ENCODE measurements around the gene GPR158.

Gene GPR158

DNA sequence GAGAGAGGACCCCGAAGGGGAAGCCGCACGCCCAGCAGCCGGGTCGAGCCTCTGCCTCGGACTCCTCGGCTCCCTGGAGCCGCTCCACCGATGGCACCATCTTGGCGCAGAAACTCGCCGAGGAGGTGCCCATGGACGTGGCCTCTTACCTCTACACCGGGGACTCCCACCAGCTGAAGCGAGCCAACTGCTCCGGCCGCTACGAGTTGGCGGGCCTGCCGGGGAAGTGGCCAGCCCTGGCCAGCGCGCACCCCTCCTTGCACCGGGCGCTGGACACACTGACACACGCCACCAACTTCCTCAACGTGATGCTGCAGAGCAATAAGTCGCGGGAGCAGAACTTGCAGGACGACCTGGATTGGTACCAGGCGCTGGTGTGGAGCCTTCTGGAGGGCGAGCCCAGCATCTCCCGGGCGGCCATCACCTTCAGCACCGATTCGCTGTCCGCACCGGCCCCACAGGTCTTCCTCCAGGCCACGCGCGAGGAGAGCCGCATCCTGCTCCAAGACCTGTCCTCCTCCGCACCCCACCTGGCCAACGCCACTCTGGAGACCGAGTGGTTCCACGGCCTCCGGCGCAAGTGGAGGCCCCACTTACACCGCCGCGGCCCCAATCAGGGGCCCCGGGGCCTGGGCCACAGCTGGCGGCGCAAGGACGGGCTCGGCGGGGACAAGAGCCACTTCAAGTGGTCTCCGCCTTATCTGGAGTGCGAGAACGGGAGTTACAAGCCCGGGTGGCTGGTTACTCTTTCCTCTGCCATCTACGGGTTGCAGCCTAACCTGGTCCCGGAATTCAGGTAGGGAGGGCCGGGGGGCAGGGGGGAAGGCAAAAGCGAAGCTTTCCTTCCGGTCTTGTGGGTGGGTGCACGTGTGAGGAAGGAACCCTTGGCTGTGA lies 973 bp downstream of the GPR158 start:
- H3K9me3 Mint-ChIP-seq, result peaks cover 6% of the 10 kb centered on the region
- DNase-seq (ENCODE audit: low spot score in 2 of 2), result no peak
- H3K4me3 Mint-ChIP-seq, result no peak overlapping the region
- ATAC-seq (replicated peaks; ENCODE audit: extremely low read depth, poor library complexity, severe bottlenecking), result no peak
- H3K27ac Mint-ChIP-seq (ENCODE audit: low read depth), result no peak overlapping the region
- no peaks in the 10 kb centered on the region for H3K4me1 Mint-ChIP-seq
- H3K27me3 Mint-ChIP-seq, result peaks cover 51% of the 10 kb centered on the region
- no peaks in the 10 kb centered on the region for H3K36me3 Mint-ChIP-seq (ENCODE audit: insufficient read depth)

DNA sequence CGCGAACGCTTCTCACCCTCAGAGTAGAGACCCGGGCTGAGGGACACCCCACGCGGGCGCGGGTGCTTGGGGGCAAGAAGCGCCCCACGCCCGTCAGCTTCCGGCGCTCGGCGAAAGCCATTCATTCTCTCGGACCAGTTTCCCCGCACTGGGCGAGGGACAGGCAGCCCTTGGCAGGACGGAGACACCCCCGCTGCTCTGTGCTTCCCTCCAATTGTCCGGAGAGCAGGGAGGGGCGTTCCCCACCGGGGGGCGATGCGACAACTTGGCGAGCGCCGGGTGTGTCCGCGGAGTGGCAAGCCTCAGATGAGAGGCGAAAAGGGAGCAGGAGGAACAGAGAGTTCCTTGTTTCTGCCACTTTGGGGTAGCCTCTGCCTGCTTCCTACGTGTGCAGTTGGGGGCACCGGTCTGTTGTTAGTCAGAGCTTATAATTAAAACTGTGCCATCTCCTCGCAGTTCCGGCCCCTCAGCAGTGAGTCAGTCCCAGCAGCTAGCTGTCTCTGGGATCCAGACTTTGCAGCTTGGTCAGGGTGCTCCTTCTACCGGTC lies 1.7 kb downstream of the GPR158 start:
- ATAC-seq (replicated peaks; ENCODE audit: extremely low read depth, poor library complexity, severe bottlenecking) (no peak), DNase-seq (ENCODE audit: low spot score in 2 of 2) (no peak)
- Mint-ChIP-seq H3K27me3 (peaks cover 51% of the 10 kb centered on the region), H3K4me1 (no peaks in the 10 kb centered on the region), H3K27ac (ENCODE audit: low read depth) (no peak overlapping the region), H3K9me3 (peaks cover 6% of the 10 kb centered on the region), H3K36me3 (ENCODE audit: insufficient read depth) (no peaks in the 10 kb centered on the region), H3K4me3 (no peak overlapping the region)

DNA sequence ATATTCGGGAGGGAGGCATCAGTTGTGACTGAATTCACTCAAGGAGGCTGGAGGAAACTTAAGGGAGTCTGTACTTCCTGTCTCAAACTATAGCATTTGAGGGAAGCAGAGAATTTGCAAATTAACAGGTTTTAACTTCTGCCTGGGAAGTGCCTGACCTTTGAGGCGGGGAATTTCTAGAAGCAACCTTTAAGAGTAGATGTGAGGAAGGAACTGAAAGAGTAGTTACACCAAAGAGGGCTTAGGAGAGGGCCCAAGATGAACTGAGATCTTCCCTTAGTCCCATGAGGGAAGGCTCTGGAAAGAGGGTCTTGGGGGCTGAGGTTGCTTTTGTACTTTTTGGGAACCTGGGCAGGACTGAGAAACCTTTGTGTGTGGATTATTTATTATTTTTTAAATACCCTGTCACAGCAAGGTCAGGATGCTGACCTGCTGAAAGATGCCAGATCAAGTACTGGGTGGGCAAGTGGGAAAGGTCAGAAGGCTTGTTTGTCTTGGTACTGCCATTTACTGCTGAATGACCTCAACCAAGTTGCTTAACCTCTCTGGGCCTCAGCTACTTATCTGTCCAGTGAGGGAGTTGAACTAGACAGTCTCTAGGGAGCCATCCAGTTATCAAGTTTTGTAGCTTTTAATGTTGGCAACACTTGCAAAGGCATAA lies 2.4 kb downstream of the GPR158 start:
- Mint-ChIP-seq H3K4me1 (no peaks in the 10 kb centered on the region), H3K4me3 (no peak overlapping the region), H3K27me3 (peaks cover 47% of the 10 kb centered on the region), H3K36me3 (ENCODE audit: insufficient read depth) (no peaks in the 10 kb centered on the region), H3K27ac (ENCODE audit: low read depth) (no peak overlapping the region), H3K9me3 (peaks cover 6% of the 10 kb centered on the region)
- ATAC-seq (replicated peaks; ENCODE audit: extremely low read depth, poor library complexity, severe bottlenecking), result no peak
- DNase-seq (ENCODE audit: low spot score in 2 of 2), result no peak

DNA sequence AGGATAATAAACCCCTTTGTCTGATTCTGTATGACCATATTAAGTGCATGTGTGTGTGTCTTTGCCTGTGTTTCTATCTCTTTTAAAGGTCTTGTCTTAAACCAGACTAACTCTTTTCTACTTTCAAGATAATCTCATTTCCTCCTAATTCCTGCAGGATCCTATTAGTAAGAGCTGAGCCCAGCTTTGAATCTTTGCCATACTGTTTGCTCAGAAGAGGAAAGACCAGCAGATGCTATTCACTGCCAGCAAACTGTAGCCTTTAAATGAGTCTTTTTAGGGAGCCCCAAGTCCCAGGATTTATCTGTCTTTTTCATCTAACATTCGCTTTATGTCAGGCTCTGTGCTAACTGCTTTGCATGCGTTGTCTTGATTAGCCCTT lies 2.9 kb downstream of the GPR158 start:
- Mint-ChIP-seq H3K27me3 (peaks cover 41% of the 10 kb centered on the region), H3K27ac (ENCODE audit: low read depth) (no peak overlapping the region), H3K36me3 (ENCODE audit: insufficient read depth) (no peaks in the 10 kb centered on the region), H3K4me3 (no peak overlapping the region), H3K4me1 (no peaks in the 10 kb centered on the region), H3K9me3 (peaks cover 6% of the 10 kb centered on the region)
- no peak for ATAC-seq (replicated peaks; ENCODE audit: extremely low read depth, poor library complexity, severe bottlenecking)
- DNase-seq (ENCODE audit: low spot score in 2 of 2), result no peak

DNA sequence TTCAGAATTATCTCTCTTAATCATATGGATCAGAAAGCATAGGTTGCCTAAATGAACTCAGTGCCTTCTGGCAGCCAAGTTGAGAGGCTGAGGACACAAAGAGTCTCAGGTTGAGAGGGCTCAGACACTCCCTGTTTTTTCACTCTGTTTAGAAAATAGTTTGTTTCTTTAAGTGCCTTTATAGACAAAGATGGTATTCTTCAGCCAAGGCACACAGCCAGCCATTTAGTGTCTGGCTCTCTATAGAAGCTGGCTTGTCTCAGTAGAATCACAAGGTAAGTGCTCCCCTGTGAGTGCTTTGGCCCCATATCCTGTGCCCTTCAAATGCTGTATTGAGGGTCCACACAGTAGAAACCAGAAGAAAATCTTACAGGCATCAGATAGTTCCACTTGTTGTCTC lies 3.6 kb downstream of the GPR158 start:
- peaks cover 6% of the 10 kb centered on the region for H3K9me3 Mint-ChIP-seq
- H3K4me3 Mint-ChIP-seq, result no peak overlapping the region
- no peaks in the 10 kb centered on the region for H3K4me1 Mint-ChIP-seq
- ATAC-seq (replicated peaks; ENCODE audit: extremely low read depth, poor library complexity, severe bottlenecking) (no peak), DNase-seq (ENCODE audit: low spot score in 2 of 2) (no peak)
- H3K27ac Mint-ChIP-seq (ENCODE audit: low read depth), result no peak overlapping the region
- H3K27me3 Mint-ChIP-seq, result peaks cover 35% of the 10 kb centered on the region
- H3K36me3 Mint-ChIP-seq (ENCODE audit: insufficient read depth), result no peaks in the 10 kb centered on the region

GRCh38 chr10:25180801-25181200 lies 6.0 kb downstream of the GPR158 start:
- ATAC-seq (replicated peaks; ENCODE audit: extremely low read depth, poor library complexity, severe bottlenecking), result no peak
- no peaks in the 10 kb centered on the region for H3K36me3 Mint-ChIP-seq (ENCODE audit: insufficient read depth)
- DNase-seq (ENCODE audit: low spot score in 2 of 2), result no peak
- H3K4me1 Mint-ChIP-seq, result no peaks in the 10 kb centered on the region
- no peak overlapping the region for H3K27ac Mint-ChIP-seq (ENCODE audit: low read depth)
- H3K9me3 Mint-ChIP-seq, result no peaks in the 10 kb centered on the region
- H3K27me3 Mint-ChIP-seq, result peaks cover 26% of the 10 kb centered on the region
- no peak overlapping the region for H3K4me3 Mint-ChIP-seq

GRCh38 chr10:25182636-25183035 lies 7.8 kb downstream of the GPR158 start:
- ATAC-seq (replicated peaks; ENCODE audit: extremely low read depth, poor library complexity, severe bottlenecking) (no peak), DNase-seq (ENCODE audit: low spot score in 2 of 2) (no peak)
- no peaks in the 10 kb centered on the region for H3K9me3 Mint-ChIP-seq
- H3K4me1 Mint-ChIP-seq, result no peaks in the 10 kb centered on the region
- no peak overlapping the region for H3K4me3 Mint-ChIP-seq
- H3K27me3 Mint-ChIP-seq, result peaks cover 20% of the 10 kb centered on the region
- no peaks in the 10 kb centered on the region for H3K36me3 Mint-ChIP-seq (ENCODE audit: insufficient read depth)
- H3K27ac Mint-ChIP-seq (ENCODE audit: low read depth), result no peak overlapping the region

DNA sequence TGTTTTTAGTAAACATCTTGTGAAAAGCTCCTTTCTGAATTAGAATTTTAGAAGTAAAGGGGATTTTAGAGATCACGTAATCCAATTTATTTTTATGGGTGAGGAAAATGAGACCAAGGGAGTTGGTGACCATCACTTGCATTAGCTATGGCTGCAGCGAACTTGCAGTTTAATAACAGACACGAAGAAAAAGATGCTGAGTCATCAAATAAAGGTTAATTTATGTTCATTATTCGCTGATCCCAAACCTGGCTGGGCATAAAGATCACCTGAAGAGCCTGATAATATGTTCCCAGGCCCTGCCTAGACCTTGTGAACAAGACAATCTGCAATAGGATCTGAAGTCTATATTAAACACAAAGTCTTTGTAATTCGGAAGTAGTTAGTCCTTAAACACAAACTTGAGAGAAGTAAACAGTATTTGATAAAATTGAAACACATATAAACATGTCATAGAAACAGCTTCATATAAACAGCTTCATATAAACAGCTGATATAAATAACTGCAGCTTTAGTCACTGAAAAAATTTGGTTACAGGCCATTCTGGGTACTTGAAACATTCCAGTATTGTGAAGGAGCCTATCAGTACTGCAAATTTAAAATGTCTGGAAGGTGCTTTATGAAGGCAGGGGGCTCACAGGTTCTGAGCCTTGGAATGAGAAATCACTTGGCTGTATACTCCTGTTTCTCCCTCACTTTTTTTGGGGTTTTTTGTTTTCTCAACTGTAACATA lies 16.5 kb downstream of the GPR158 start:
- Mint-ChIP-seq H3K9me3 (no peaks in the 10 kb centered on the region), H3K27me3 (peaks cover 2% of the 10 kb centered on the region), H3K36me3 (ENCODE audit: insufficient read depth) (no peaks in the 10 kb centered on the region), H3K4me3 (no peak overlapping the region), H3K4me1 (no peaks in the 10 kb centered on the region), H3K27ac (ENCODE audit: low read depth) (no peak overlapping the region)
- ATAC-seq (replicated peaks; ENCODE audit: extremely low read depth, poor library complexity, severe bottlenecking) (no peak), DNase-seq (ENCODE audit: low spot score in 2 of 2) (no peak)

DNA sequence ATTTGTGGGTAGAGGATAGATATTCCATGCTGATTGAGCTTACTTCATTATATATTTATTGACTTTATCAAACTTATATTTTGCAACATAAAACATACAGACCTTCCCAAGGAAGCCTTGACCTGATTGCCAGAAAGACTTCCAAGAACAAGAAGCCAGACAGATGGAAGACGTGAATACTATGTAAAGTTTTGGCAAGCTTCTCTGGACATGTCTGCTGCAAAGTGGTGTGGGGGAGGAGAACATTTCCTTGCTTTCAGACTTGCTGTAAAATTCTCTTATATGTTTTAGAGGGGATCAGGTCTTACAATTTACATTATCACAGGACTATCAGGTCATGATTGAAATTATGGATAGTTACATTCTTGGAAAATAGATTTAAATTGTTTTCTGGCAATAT lies 23.4 kb downstream of the GPR158 start:
- DNase-seq (ENCODE audit: low spot score in 2 of 2), result no peak
- H3K9me3 Mint-ChIP-seq, result no peaks in the 10 kb centered on the region
- no peaks in the 10 kb centered on the region for H3K4me1 Mint-ChIP-seq
- H3K27ac Mint-ChIP-seq (ENCODE audit: low read depth), result no peak overlapping the region
- H3K36me3 Mint-ChIP-seq (ENCODE audit: insufficient read depth), result no peaks in the 10 kb centered on the region
- no peak for ATAC-seq (replicated peaks; ENCODE audit: extremely low read depth, poor library complexity, severe bottlenecking)
- H3K4me3 Mint-ChIP-seq, result no peak overlapping the region
- H3K27me3 Mint-ChIP-seq, result peaks cover 6% of the 10 kb centered on the region

GRCh38 chr10:25206693-25207414 lies 32.1 kb downstream of the GPR158 start:
- H3K4me1 Mint-ChIP-seq, result no peaks in the 10 kb centered on the region
- H3K9me3 Mint-ChIP-seq, result no peaks in the 10 kb centered on the region
- no peak overlapping the region for H3K4me3 Mint-ChIP-seq
- no peaks in the 10 kb centered on the region for H3K36me3 Mint-ChIP-seq (ENCODE audit: insufficient read depth)
- ATAC-seq (replicated peaks; ENCODE audit: extremely low read depth, poor library complexity, severe bottlenecking) (no peak), DNase-seq (ENCODE audit: low spot score in 2 of 2) (no peak)
- H3K27ac Mint-ChIP-seq (ENCODE audit: low read depth), result no peak overlapping the region
- H3K27me3 Mint-ChIP-seq, result no peaks in the 10 kb centered on the region

- Mint-ChIP-seq H3K27me3 (no peaks in the 10 kb centered on the region), H3K4me3 (no peak overlapping the region), H3K36me3 (ENCODE audit: insufficient read depth) (no peaks in the 10 kb centered on the region), H3K27ac (ENCODE audit: low read depth) (no peak overlapping the region), H3K4me1 (no peaks in the 10 kb centered on the region), H3K9me3 (no peaks in the 10 kb centered on the region)
- no peak for DNase-seq (ENCODE audit: low spot score in 2 of 2)
- ATAC-seq (replicated peaks; ENCODE audit: extremely low read depth, poor library complexity, severe bottlenecking), result no peak
Observed at GRCh38 chr10:25209618-25210017, 34.8 kb downstream of the GPR158 start.

DNA sequence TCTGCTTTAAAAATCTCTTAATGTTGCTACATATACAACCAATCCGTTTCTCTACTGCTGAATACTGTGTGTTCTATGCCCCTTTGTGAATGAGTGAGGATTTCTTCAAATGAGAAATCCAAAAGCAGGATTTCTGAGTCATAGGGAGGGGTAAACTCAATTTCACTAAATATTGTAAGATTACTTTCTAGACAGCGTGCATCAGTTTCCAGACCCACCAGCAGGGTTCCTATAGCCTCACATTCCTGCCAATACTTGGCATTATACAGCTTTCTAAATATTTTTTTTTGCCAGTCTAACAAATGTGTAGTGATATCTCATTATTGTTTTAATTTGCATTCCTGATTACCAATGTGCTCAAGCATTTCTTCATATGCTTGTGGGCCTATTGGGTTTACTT lies 35.5 kb downstream of the GPR158 start:
- Mint-ChIP-seq H3K4me3 (no peak overlapping the region), H3K36me3 (ENCODE audit: insufficient read depth) (no peaks in the 10 kb centered on the region), H3K9me3 (no peaks in the 10 kb centered on the region), H3K27ac (ENCODE audit: low read depth) (no peak overlapping the region), H3K4me1 (no peaks in the 10 kb centered on the region), H3K27me3 (no peaks in the 10 kb centered on the region)
- DNase-seq (ENCODE audit: low spot score in 2 of 2) (no peak), ATAC-seq (replicated peaks; ENCODE audit: extremely low read depth, poor library complexity, severe bottlenecking) (no peak)
